Stimulated activated CD4-positive, alpha-beta T cell treated with anti-CD3 and anti-CD28 coated beads, Interleukin-4, amount 100 ng/mL, for 4 hours (primary cell): ENCODE data around the gene LIMA1.
"Not testable (repeated sequence)": the region's sequence is repeated elsewhere in the genome, so short reads cannot be mapped to it uniquely, and the experiment has no call there.

ENCODE experiments used
- DNase-seq, 2 experiments: peaks; one replicate each; pipeline ENCODE4 v3.0.0-alpha.2; 2020

The LIMA1 gene

GRCh38 chr12:50185301-50185895 is 97.9 kb downstream of the LIMA1 start:
- DNase-seq = no peak

GRCh38 chr12:50184261-50184660 is 99.1 kb downstream of the LIMA1 start:
- DNase-seq = no peak

GRCh38 chr12:50182461-50182860 is 100.9 kb downstream of the LIMA1 start:
- DNase-seq = no peak

GRCh38 chr12:50181691-50182090 is 101.6 kb downstream of the LIMA1 start:
- no peak for DNase-seq

GRCh38 chr12:50175716-50176026 is 107.6 kb downstream of the LIMA1 start:
- DNase-seq = no peak

GRCh38 chr12:50174971-50175715 is 108.2 kb downstream of the LIMA1 start:
- no peak for DNase-seq

GRCh38 chr12:50167049-50167828 is 116.1 kb downstream of the LIMA1 start, which contains the start of gene CERS5:
Gene CERS5, minus strand, starts transcription at chr12:50167369. Its CDS starts 72 bp downstream, at chr12:50167297.
- peak; percentile 92 to 95 for DNase-seq

GRCh38 chr12:50166799-50167048 is 116.6 kb downstream of the LIMA1 start:
- DNase-seq = peak; percentile 45 to 54

- no peak for DNase-seq
These were observed 118.4 kb downstream of the LIMA1 start for GRCh38 chr12:50164963-50165362.

GRCh38 chr12:50162230-50162629 is 121.1 kb downstream of the LIMA1 start:
- DNase-seq = no peak

- DNase-seq = no peak
These were observed 122.7 kb downstream of the LIMA1 start for GRCh38 chr12:50160643-50161042.

- no peak for DNase-seq
These were observed 126.1 kb downstream of the LIMA1 start for GRCh38 chr12:50157259-50157658.

GRCh38 chr12:50156641-50157040 is 126.7 kb downstream of the LIMA1 start:
- no peak for DNase-seq

GRCh38 chr12:50154947-50155346 is 128.4 kb downstream of the LIMA1 start:
- DNase-seq = not testable (repeated sequence)

GRCh38 chr12:50151047-50151687 is 132.2 kb downstream of the LIMA1 start:
- DNase-seq = no peak

- DNase-seq = no peak
These were observed 134.0 kb downstream of the LIMA1 start for GRCh38 chr12:50149311-50149710.

- DNase-seq = not testable (repeated sequence)
These were observed 135.3 kb downstream of the LIMA1 start for GRCh38 chr12:50148011-50148410.

- no peak for DNase-seq
These were observed 136.0 kb downstream of the LIMA1 start for GRCh38 chr12:50147281-50147680.

GRCh38 chr12:50145439-50145838 is 137.9 kb downstream of the LIMA1 start:
- no peak for DNase-seq

GRCh38 chr12:50142993-50143392 is 140.3 kb downstream of the LIMA1 start:
- no peak for DNase-seq

- DNase-seq = no peak
These were observed 150.7 kb downstream of the LIMA1 start for GRCh38 chr12:50132505-50133135.

- DNase-seq = no peak
These were observed 154.0 kb downstream of the LIMA1 start for GRCh38 chr12:50129290-50129689.

GRCh38 chr12:50127546-50127945 is 155.8 kb downstream of the LIMA1 start:
- no peak for DNase-seq
